ENCODE measurements around the gene OBSCN. TPM values are rescaled to one million over a fixed set of nuclear protein-coding genes. Genes with fewer than 3 reads are reported as not detected.

The OBSCN gene
- total and polyA plus RNA-seq, 12 donors: 0.90 to 18.0 (median 5.9) TPM

- Histone ChIP-seq H3K36me3 (replicated peaks in 1 of 2) (peaks cover 0 to 64% of the 10 kb centered on the region in 2 donors), H3K27ac (no peak overlapping the region), H3K4me3 (no peak overlapping the region), H3K27me3 (no peaks in the 10 kb centered on the region), H3K4me1 (replicated peaks in 1 of 2) (peaks cover 0 to 3% of the 10 kb centered on the region in 2 donors), H3K9me3 (replicated peaks in 1 of 3) (no peaks in the 10 kb centered on the region)
- no peak for TF ChIP-seq CTCF (IDR thresholded peaks at IDR 0.05)
- TF ChIP-seq POLR2A (IDR thresholded peaks at IDR 0.05): no peak
- DNase-seq: peak in 1 of 7 donors; percentile 12
- 91 to 94% (median 93%) methylated on average over 6 of the region's 6 CpGs for WGBS, 4 donors
- intact Hi-C loops (cut with DNase I): no loop called here
Observed at GRCh38 chr1:228397966-228398365, 190.1 kb downstream of the OBSCN start.

- no peaks in the 10 kb centered on the region for H3K27me3 ChIP-seq
- WGBS, 4 donors: 92 to 98% (median 95%) methylated on average over 8 to 12 of the region's 12 CpGs
- H3K4me3 ChIP-seq: no peak overlapping the region
- no peak overlapping the region for H3K27ac ChIP-seq
- peak in 1 of 7 donors; percentile 8 for DNase-seq
- peaks cover under 1 to 6% of the 10 kb centered on the region in 2 donors for H3K4me1 ChIP-seq (replicated peaks in 1 of 2)
- H3K9me3 ChIP-seq (replicated peaks in 1 of 3): no peaks in the 10 kb centered on the region
- peaks cover 0 to 64% of the 10 kb centered on the region in 2 donors for H3K36me3 ChIP-seq (replicated peaks in 1 of 2)
- TF ChIP-seq CTCF (IDR thresholded peaks at IDR 0.05) (no peak), POLR2A (IDR thresholded peaks at IDR 0.05) (no peak)
- intact Hi-C loops (cut with DNase I): no loop called here
Observed at GRCh38 chr1:228398741-228399461, 191.1 kb downstream of the OBSCN start.

- Histone ChIP-seq H3K36me3 (replicated peaks in 1 of 2) (peaks cover 0 to 58% of the 10 kb centered on the region in 2 donors), H3K9me3 (replicated peaks in 1 of 3) (no peaks in the 10 kb centered on the region), H3K4me1 (replicated peaks in 1 of 2) (peaks cover 6 to 14% of the 10 kb centered on the region in 2 donors), H3K4me3 (no peak overlapping the region), H3K27ac (no peak overlapping the region), H3K27me3 (no peaks in the 10 kb centered on the region)
- WGBS, 4 donors: 92 to 97% (median 96%) methylated on average over 14 of the region's 14 CpGs
- no peak for TF ChIP-seq POLR2A (IDR thresholded peaks at IDR 0.05)
- no peak for TF ChIP-seq CTCF (IDR thresholded peaks at IDR 0.05)
- peak in 1 of 7 donors; percentile 13 for DNase-seq
- intact Hi-C loops (cut with DNase I): no loop called here
Observed at GRCh38 chr1:228399531-228400236, 191.8 kb downstream of the OBSCN start.

GRCh38 chr1:228400237-228400651, 192.4 kb downstream of the OBSCN start:
- Histone ChIP-seq H3K4me1 (replicated peaks in 1 of 2) (peaks cover 7 to 20% of the 10 kb centered on the region in 2 donors), H3K27me3 (no peaks in the 10 kb centered on the region), H3K27ac (no peak overlapping the region), H3K36me3 (replicated peaks in 1 of 2) (peaks cover 0 to 53% of the 10 kb centered on the region in 2 donors), H3K4me3 (no peak overlapping the region), H3K9me3 (replicated peaks in 1 of 3) (no peaks in the 10 kb centered on the region)
- WGBS, 4 donors: 81 to 96% (median 93%) methylated on average over 5 to 11 of the region's 11 CpGs
- peak in 1 of 7 donors; percentile 11 for DNase-seq
- intact Hi-C loops (cut with DNase I): no loop called here
- no peak for TF ChIP-seq POLR2A (IDR thresholded peaks at IDR 0.05)

Data from adrenal gland (tissue), 12 donors.